GM18526 (cell line): ENCODE results near the gene ZNF593OS.

Source experiments
- POLR2A ChIP-seq: IDR thresholded peaks from 3 replicates; pipeline ENCODE4 v1.6.1; 2011; ENCODE audit not compliant: insufficient read length; ENCODE audit errors: extremely low read depth

ZNF593OS gene

DNA sequence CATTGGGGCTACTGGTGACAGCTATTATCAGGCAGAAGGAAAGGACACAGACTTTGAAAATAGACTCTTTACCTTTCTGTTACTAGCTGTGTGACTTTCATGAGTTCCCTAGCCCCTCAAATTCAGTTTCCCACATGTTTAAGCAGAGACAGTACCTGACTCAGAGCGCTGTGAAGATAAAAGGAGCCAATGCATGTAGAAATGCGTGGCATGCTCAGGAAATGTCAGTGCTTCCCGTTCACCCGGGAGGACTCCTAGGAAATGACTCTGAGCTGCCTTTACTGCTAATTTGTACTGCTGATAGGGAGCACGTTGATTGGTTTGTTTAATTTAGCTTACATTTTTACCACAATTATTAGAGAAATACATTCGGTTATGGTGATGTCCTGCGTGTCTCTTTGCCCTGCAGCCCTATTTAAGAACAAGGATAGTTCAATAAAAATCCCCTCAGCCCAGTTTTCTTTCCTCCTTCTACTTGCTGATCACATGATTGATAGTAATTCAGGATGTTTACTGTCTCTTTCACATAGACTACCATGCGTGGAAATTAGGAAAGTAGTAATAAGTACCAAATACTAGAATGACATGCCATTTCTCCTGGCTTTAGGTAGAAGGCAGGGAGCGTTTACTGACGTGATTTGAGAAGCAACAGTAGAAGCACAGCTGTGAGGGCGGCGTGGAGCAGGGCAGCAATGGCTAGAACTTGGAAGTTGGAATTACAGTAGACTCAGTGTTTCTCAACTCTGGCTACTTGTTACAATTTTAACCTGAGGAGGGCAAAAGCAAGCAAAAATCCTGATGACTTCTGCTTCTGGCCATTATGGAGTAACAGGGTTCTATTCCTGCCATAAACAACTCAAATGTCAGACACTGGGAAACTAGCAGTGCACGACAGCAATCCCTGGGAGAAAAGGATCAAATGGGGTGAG lies 44.1 kb downstream of the ZNF593OS start:
- TF ChIP-seq POLR2A: no peak

DNA sequence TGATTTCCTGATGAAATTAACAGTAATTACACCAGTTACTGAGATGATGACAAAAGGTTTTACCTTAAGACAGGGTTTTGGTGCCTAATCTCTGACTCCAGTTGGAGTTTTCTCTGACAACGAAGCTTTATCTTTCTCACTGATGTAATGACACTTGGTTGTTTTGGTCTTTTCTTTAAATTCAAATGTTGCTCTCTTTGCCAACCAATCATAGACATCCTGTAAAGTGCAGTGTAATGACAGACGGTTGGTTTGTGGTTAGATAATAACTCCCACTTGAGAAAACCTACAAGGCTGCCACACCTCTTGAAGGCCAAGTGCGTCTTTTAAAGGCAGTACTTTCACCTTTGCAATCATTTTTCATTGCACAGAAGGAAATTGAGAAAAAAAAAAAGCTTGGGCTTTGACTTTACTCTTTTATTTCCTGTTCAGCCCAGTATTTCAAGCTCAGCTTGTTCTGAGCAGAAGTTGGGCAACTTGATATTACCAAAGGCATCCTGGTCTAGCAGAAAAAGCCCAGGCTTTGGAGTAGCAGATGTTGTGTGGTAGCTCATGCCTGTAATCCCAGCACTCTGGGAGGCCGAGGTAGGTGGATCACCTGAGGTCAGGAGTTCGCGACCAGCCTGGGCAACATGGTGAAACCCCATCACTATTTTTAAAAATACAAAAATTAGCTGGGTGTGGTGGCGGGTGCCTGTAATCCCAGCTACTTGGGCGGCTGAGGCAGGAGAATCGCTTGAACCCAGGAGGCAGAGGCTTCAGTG lies 45.1 kb downstream of the ZNF593OS start:
- no peak for TF ChIP-seq POLR2A

DNA sequence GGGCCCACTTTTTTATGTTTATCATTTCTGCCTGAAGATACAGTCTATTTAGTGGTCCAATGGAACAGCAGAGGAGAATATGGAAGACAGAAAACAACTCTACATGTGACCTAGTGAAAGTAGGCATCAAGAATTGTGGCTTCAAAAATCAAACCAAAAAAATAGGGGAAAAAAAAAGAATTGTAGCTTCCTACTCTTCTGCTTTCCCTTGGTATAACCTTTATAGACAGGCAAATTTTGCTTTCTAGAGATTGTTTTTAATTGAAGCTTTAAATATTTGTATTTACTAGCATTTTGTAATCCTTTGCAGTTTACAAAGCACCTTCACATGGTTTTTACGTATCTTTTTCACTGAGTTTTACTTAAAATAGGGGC lies 45.7 kb downstream of the ZNF593OS start:
- TF ChIP-seq POLR2A: no peak

DNA sequence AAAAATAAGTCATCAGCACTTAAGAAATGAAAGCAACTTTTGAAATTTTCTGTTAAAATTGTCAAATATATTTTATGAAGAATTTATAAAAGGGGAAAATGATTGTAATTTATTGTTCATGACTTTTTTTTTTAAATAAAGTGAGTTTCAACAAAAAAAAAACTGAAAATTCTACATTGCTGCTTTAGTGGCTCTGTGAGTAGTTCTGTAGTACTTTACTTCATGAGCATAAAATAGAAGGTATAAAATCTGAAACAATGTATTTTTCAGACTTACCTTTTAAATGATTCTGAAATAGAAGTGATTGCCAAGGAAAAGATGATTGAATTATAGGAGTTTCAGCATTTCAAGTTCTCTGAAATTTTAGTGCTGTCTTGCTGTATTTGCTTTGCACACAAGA lies 46.2 kb downstream of the ZNF593OS start:
- no peak for TF ChIP-seq POLR2A

DNA sequence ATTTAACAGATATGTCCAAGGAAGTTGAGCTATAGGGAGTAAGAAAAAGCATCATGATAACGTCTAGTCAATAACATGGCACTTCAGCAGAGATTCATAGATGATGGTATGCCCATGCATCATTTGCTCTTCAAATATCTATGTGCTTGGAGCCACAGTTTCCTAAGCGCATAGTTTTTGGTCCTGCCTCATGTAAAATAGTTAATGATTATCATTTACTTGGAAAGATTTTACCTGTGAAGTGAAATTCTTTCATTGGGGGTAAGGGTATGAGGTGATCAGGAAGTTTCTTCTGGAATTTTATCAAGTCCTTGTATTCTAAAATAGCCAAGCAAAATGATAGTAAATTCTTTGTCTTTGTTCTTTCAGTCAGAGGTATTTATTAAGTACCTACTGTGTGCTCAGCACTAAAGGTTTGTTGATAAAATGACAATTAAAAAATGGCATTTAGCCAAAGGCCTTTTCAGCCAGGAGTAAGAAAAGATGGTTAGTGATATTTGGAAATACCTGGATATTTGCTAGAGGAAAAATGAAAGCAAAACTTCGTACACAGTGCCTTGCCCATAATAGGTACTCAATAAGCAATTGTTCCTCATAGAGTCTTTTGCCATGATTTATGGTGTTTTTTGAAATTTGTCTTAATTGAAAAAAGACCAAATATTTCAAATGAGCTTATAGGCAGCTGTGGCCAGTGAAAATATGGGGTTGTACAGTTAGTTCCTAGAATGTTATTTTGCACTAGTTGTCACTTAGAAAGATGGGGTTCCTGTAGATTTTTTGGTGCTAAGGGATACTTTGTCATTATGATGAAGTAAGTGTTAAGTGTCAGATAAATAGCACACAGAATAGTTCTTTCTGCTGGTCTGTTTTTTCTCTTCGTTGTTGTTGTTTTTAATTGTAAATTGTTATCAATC lies 47.0 kb downstream of the ZNF593OS start:
- no peak for TF ChIP-seq POLR2A

DNA sequence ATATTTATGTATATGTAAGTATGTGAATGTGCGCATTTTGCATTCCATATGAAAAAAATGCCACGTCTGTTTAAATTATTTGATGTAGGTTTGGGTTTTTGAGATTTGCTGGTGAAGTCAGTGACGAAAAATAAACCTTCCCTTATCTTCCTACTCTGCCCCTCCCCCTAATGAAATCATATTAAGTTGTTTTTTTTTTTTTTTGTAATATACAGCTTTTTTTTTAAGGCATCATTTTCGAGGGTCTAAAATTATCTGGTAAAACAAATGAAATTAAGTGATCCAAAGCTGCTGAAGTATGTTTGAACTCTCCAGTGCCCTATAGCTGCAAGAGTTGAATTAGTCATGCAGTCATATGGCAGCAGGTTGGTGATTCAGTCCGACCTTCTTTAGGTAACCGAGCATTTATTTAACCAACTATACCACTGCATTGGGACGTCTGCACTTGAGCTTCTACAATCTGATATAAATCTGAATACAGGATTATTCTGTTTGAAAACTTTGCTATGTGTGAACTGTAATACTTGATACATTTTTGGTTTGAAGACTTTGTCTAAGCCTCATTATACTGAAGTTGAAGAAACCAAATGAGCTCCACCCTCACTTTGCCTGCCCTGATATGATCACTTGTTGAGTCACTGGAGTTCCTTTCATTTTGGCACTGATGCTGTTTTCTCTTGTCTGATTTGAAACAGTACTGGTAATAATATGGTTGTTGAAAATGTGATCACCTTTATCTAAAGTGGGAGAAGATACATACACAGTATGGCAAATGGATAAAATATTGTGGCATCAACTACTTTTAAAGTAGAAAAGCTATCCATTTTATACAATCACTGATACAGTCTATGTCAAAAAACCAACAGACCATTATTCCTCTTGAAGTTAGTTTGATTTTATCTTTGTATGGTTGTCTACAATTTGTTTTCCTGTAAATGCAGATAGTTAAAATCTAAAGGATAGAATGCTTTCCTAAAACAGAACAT lies 48.4 kb downstream of the ZNF593OS start:
- no peak for TF ChIP-seq POLR2A

DNA sequence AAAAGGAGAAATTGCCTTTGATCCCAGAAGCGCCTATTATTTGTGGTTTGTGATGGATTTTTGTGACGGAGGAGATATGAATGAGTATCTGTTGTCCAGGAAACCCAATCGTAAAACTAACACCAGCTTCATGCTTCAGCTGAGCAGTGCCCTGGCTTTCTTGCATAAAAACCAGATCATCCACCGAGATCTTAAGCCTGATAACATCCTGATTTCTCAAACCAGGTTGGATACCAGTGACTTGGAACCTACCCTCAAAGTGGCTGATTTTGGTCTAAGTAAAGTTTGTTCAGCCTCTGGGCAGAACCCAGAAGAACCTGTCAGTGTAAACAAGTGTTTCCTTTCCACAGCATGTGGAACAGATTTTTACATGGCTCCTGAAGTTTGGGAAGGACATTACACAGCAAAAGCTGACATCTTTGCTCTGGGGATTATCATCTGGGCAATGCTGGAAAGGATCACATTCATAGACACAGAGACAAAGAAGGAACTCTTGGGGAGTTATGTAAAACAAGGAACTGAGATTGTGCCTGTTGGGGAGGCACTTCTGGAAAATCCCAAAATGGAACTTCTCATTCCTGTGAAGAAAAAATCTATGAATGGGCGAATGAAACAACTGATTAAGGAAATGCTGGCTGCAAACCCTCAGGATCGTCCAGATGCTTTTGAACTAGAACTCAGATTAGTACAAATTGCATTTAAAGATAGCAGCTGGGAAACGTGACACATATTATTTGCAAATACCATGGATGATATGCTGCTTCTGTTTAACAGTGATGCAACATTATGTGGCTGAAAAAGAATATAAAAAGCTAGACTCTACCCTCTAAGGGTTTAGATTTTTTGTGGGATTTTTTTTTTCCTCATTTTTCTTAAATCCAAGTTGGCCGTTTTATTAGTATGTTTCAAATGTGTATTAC lies 49.5 kb downstream of the ZNF593OS start:
- TF ChIP-seq POLR2A: no peak

DNA sequence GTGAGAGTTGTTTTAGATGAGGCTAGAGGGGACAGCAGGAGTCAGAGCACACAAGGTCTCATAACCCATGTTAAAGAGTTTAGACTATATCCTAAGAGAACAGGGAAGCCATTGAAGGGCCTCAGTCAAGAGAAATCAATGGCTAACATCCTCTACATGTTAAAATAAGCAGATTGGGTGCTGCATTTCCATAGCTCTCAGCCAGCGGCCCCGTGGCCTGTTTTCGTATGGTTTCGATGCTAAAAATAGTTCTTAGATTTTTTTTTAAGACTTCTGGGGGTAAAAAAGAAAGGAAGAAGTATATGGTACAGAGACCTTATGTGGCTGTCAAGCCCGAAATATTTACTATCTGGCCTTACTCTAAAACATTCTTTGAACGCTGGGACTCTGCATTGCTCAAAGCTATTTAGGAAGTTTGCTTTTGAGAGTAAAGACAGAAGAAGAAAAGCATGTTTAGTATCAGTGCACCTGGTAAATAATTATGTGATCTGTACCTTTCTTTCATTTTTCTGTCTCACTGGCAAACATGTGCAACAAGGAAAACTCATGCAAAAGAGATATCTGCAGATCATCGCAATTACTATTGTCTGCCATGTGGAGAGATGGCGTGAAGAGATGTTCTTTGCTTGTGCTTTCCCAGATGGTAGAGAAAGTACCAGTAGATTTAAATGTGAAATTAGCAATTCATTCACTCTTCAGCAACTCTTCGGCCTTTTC lies 51.6 kb downstream of the ZNF593OS start:
- no peak for TF ChIP-seq POLR2A
